ENCODE data around the gene COPG2.
"Not testable (repeated sequence)": the region's sequence is repeated elsewhere in the genome, so short reads cannot be mapped to it uniquely, and the experiment has no call there.

Gene COPG2

GRCh38 chr7:130521258-130521951 is 147.1 kb downstream of the COPG2 start:
- Mint-ChIP-seq H3K4me1 (ENCODE audit: low read depth) (no peaks in the 10 kb centered on the region), H3K27ac (no peak overlapping the region), H3K27me3 (ENCODE audit: low read depth) (no peaks in the 10 kb centered on the region), H3K9me3 (no peaks in the 10 kb centered on the region), H3K4me3 (no peak overlapping the region), H3K36me3 (ENCODE audit: low read depth) (no peaks in the 10 kb centered on the region)

DNA sequence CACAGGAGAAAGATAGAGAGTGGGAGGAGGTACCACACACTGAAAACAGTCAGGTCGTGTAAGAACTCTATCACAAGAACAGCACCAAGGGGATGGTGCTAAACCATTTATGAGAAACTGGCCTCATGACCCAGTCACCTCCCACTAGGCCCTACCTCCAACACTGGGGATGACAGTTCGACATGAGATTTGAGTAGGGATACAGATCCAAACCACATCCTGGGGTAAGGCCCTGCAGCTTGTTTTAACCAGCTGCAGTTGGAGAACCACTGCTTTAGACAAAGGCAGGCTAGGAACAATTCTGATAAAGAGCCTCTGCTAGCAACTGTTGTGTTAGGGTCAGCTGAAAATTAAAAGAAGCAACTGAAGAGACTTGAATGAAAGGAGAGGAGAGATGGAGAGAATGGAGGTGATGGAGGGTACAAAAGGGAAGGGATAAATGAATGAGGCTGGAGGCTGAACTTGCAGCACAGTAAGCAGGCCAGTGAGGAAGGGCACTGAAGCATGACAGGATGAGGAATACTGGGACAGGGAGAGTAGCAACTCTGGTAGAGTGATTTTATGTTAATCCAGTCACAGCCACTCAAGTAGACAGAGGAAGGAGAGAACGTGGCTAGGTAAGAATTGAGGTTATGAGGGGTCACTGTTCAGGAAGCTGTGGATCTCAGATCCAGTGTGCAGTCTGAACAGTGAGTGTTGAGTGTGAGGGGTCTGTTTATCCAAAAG is 153.1 kb downstream of the COPG2 start:
- H3K27me3 Mint-ChIP-seq (ENCODE audit: low read depth), result no peaks in the 10 kb centered on the region

DNA sequence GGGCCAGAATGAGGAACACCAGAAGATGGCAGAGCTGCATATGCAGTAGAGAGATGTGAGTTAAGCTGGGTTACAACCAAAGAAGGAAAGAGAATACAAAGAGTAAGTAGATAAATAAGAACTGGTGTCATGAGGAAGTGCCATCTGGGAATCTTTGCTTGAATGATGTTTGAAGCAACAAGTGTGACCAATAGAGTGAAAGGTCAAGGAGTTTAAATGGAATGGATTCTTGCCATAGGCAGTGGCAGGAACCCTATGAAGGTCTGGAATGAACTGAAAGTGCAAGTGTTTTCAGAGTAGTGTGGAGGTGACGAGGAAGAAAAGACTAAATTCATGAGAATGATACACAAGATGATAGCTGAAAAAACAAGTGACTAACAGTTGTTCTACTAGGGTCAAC is 155.1 kb downstream of the COPG2 start:
- Mint-ChIP-seq H3K4me1 (ENCODE audit: low read depth) (no peaks in the 10 kb centered on the region), H3K9me3 (no peaks in the 10 kb centered on the region), H3K27me3 (ENCODE audit: low read depth) (no peaks in the 10 kb centered on the region), H3K4me3 (no peak overlapping the region), H3K36me3 (ENCODE audit: low read depth) (no peaks in the 10 kb centered on the region), H3K27ac (no peak overlapping the region)

More for the DNA sequence above, 153.1 kb downstream of the COPG2 start:
- no peak overlapping the region for H3K4me3 Mint-ChIP-seq
- H3K9me3 Mint-ChIP-seq, result no peaks in the 10 kb centered on the region
- no peak overlapping the region for H3K27ac Mint-ChIP-seq
- no peaks in the 10 kb centered on the region for H3K36me3 Mint-ChIP-seq (ENCODE audit: low read depth)
- no peaks in the 10 kb centered on the region for H3K4me1 Mint-ChIP-seq (ENCODE audit: low read depth)

DNA sequence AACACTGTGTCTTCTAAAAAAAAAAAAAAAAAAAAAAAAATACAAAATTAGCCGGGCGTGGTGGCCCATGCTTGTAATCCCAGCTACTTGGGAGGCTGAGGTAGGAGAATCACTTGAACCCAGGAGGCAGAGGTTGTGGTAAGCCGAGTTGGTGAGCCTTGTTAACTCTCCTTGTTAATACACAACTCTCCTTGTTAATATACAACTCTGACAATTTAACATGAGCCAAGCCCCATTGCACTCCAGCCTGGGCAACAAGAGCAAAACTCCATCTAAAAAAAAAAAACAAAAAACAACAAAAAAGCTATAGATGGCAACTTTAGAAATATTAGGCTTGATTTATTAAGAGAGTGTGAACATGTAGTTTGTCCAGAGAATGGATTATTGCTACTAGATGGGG is 156.5 kb downstream of the COPG2 start:
- not testable (repeated sequence) for H3K27ac Mint-ChIP-seq; H3K4me1 Mint-ChIP-seq (ENCODE audit: low read depth); H3K36me3 Mint-ChIP-seq (ENCODE audit: low read depth); H3K4me3 Mint-ChIP-seq; H3K9me3 Mint-ChIP-seq; H3K27me3 Mint-ChIP-seq (ENCODE audit: low read depth)

- Mint-ChIP-seq H3K27me3 (ENCODE audit: low read depth) (no peaks in the 10 kb centered on the region), H3K4me3 (no peak overlapping the region), H3K27ac (no peak overlapping the region), H3K9me3 (no peaks in the 10 kb centered on the region), H3K4me1 (ENCODE audit: low read depth) (no peaks in the 10 kb centered on the region), H3K36me3 (ENCODE audit: low read depth) (no peaks in the 10 kb centered on the region)
Measured at GRCh38 chr7:130506358-130506757, 162.2 kb downstream of the COPG2 start.

GRCh38 chr7:130505753-130506152 is 162.8 kb downstream of the COPG2 start:
- no peaks in the 10 kb centered on the region for H3K9me3 Mint-ChIP-seq
- no peak overlapping the region for H3K4me3 Mint-ChIP-seq
- no peak overlapping the region for H3K27ac Mint-ChIP-seq
- no peaks in the 10 kb centered on the region for H3K27me3 Mint-ChIP-seq (ENCODE audit: low read depth)
- no peaks in the 10 kb centered on the region for H3K4me1 Mint-ChIP-seq (ENCODE audit: low read depth)
- no peaks in the 10 kb centered on the region for H3K36me3 Mint-ChIP-seq (ENCODE audit: low read depth)

GRCh38 chr7:130500910-130501309 is 167.6 kb downstream of the COPG2 start:
- Mint-ChIP-seq H3K4me3 (no peak overlapping the region), H3K27ac (no peak overlapping the region), H3K36me3 (ENCODE audit: low read depth) (no peaks in the 10 kb centered on the region), H3K4me1 (ENCODE audit: low read depth) (no peaks in the 10 kb centered on the region), H3K9me3 (no peaks in the 10 kb centered on the region), H3K27me3 (ENCODE audit: low read depth) (no peaks in the 10 kb centered on the region)

GRCh38 chr7:130500463-130500862 is 168.1 kb downstream of the COPG2 start:
- peaks cover 4% of the 10 kb centered on the region for H3K27me3 Mint-ChIP-seq (ENCODE audit: low read depth)
- no peaks in the 10 kb centered on the region for H3K9me3 Mint-ChIP-seq
- no peaks in the 10 kb centered on the region for H3K4me1 Mint-ChIP-seq (ENCODE audit: low read depth)
- no peak overlapping the region for H3K4me3 Mint-ChIP-seq
- H3K36me3 Mint-ChIP-seq (ENCODE audit: low read depth), result no peaks in the 10 kb centered on the region
- H3K27ac Mint-ChIP-seq, result no peak overlapping the region

DNA sequence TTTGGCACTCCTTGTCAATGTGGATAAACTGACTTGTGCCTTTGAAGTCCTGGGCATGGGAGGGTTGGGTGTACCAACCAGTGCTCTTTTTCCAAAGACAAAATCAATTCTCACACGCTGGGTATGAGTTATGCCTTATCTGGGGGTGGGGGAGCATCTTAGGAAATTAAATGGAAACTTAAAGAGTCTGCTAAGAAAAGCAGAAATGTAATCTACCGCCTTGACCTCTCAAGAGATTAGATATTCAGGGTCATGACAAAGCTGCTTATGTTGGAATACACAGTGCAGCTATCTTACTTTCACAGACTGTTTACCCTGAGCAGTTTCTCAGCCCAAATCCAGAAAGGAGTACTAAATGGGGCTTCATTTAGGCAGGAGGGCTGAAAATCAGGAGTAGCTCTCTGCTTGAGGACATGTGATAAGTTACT is 174.1 kb downstream of the COPG2 start:
- Mint-ChIP-seq H3K27me3 (ENCODE audit: low read depth) (peaks cover 54% of the 10 kb centered on the region), H3K27ac (no peak overlapping the region), H3K36me3 (ENCODE audit: low read depth) (no peaks in the 10 kb centered on the region), H3K9me3 (peaks cover 7% of the 10 kb centered on the region), H3K4me3 (no peak overlapping the region), H3K4me1 (ENCODE audit: low read depth) (peaks cover 9% of the 10 kb centered on the region)

- Mint-ChIP-seq H3K36me3 (ENCODE audit: low read depth) (no peaks in the 10 kb centered on the region), H3K9me3 (peaks cover 7% of the 10 kb centered on the region), H3K27ac (no peak overlapping the region), H3K4me1 (ENCODE audit: low read depth) (peaks cover 9% of the 10 kb centered on the region), H3K4me3 (no peak overlapping the region), H3K27me3 (ENCODE audit: low read depth) (peaks cover 64% of the 10 kb centered on the region)
Measured at GRCh38 chr7:130493275-130493873, 175.2 kb downstream of the COPG2 start.

DNA sequence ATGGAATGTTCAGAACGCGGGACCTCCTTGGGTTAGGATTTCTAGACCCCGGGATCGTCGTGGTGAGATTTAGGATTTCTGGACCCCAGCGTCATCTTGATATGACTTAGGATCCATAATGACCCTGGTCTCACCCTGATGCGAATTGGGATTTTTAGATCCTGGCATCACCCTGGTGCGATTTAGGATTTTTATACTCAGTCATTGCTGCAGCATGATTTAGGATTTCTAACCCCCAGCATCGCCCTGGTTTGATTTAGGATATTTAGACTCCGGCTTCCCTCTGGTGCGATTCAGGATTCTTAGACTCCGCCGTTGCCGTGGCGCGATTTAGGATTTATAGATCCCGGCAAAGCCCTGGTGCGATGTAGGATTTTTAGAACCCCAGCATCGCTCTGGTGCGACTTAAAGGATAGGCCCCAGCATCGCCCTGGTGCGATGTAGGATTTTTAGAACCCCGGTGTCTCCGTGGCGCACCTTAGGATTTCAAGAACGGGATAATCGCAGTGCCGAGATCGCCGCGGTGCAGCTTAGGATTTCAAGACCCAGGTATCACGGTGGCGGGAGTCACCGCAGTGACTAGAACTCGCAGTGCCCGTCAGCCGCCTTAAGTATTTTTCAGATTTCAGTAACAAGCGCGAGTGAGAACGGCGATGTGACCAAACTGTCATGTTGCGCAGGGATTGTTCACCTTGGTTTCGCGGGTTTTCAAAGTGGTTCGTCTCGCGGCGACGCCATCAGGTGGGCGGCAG is 175.8 kb downstream of the COPG2 start:
- Mint-ChIP-seq H3K9me3 (peaks cover 7% of the 10 kb centered on the region), H3K36me3 (ENCODE audit: low read depth) (no peaks in the 10 kb centered on the region), H3K4me1 (ENCODE audit: low read depth) (peaks cover 9% of the 10 kb centered on the region), H3K27ac (no peak overlapping the region), H3K27me3 (ENCODE audit: low read depth) (peaks cover 64% of the 10 kb centered on the region), H3K4me3 (no peak overlapping the region)

DNA sequence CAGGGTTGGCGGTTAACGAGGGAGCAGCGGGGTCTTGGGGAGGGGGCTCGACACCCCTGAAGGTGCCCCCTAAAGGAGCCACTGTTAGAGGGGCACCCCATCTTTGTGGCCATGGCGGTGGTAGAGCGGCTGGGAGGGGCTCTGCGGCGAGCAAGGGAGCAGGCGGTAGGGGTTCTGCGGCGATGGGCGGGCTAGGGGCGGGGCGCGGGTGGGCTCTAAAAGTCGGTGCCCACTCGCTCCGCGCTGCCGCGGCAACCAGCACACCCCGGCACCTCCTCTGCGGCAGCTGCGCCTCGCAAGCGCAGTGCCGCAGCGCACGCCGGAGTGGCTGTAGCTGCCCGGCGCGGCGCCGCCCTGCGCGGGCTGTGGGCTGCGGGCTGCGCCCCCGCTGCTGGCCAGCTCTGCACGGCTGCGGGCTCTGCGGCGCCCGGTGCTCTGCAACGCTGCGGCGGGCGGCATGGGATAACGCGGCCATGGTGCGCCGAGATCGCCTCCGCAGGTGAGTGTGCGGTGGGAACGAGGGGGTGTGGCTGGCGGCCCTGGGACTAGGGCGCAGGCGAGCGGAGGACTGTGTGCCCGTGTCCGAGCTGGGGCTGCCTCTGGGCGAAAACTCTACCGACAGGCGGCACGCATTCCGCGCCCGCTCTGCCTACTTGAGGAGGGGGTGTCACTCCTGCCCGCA is 176.6 kb downstream of the COPG2 start, which contains the start of gene MEST:
Gene MEST (plus strand): TSS at position 245 of the 682 bp plus-strand sequence. CDS start 229 bp downstream, at position 474.
- no peak within 1 kb of the TSS for H3K27ac Mint-ChIP-seq

GRCh38 chr7:130490888-130491804 is 177.4 kb downstream of the COPG2 start:
- peaks cover 17% of the 10 kb centered on the region for H3K4me1 Mint-ChIP-seq (ENCODE audit: low read depth)
- H3K36me3 Mint-ChIP-seq (ENCODE audit: low read depth), result no peaks in the 10 kb centered on the region
- H3K4me3 Mint-ChIP-seq, result peak overlapping the region; percentile 57
- H3K27ac Mint-ChIP-seq, result no peak overlapping the region
- peaks cover 75% of the 10 kb centered on the region for H3K27me3 Mint-ChIP-seq (ENCODE audit: low read depth)
- peaks cover 7% of the 10 kb centered on the region for H3K9me3 Mint-ChIP-seq

More for the DNA sequence above, 176.6 kb downstream of the COPG2 start, which contains the start of gene MEST:
- H3K4me1 Mint-ChIP-seq (ENCODE audit: low read depth), result peaks cover 12% of the 10 kb centered on the region
- H3K9me3 Mint-ChIP-seq, result peaks cover 7% of the 10 kb centered on the region
- H3K36me3 Mint-ChIP-seq (ENCODE audit: low read depth), result no peaks in the 10 kb centered on the region
- peak within 1 kb of the TSS; percentile 57 for H3K4me3 Mint-ChIP-seq
- peaks cover 71% of the 10 kb centered on the region for H3K27me3 Mint-ChIP-seq (ENCODE audit: low read depth)

All from T-helper 1 cell treated with Interleukin-12 subunit alpha and Interleukin-12 subunit beta and Interleukin-4 antibody, amounts not matched to agents 30 μg/mL and 1 μg/mL, for 36 hours (primary cell).